ENCODE measurements around the gene ANKMY1. TPM values are rescaled to one million over a fixed set of nuclear protein-coding genes. Genes with fewer than 3 reads are reported as not detected.
A peak's percentile ranks its signal among the peaks of the same experiment; 100 is the strongest.

The ANKMY1 gene
- total RNA-seq, 4 donors from 2014 or later: 8.2 to 23.8 (median 17.1) TPM

- no peak for DNase-seq
- no peak overlapping the region for H3K27ac ChIP-seq
- no peak for TF ChIP-seq POLR2A (IDR thresholded peaks at IDR 0.05)
- no peak for TF ChIP-seq CTCF (IDR thresholded peaks at IDR 0.05)
- H3K27me3 ChIP-seq: no peaks in the 10 kb centered on the region
- H3K4me1 ChIP-seq: peaks cover 15 to 53% (median 17%) of the 10 kb centered on the region in 3 donors
- H3K4me3 ChIP-seq: no peak overlapping the region
- peaks cover 0 to 67% (median 0%) of the 10 kb centered on the region in 3 donors for H3K36me3 ChIP-seq
- 93 to 95% methylated on average over 3 to 16 of the region's 21 CpGs for WGBS, 2 donors
- intact Hi-C loops (cut with DNase I): no loop called here
- H3K9me3 ChIP-seq: no peaks in the 10 kb centered on the region
Measured at GRCh38 chr2:240590681-240591111, 32.9 kb upstream of the ANKMY1 start.

GRCh38 chr2:240589850-240590525 lies 32.2 kb upstream of the ANKMY1 start:
- no peak for DNase-seq
- Histone ChIP-seq H3K27me3 (no peaks in the 10 kb centered on the region), H3K9me3 (no peaks in the 10 kb centered on the region), H3K27ac (no peak overlapping the region), H3K4me3 (no peak overlapping the region), H3K4me1 (peaks cover 19 to 53% (median 24%) of the 10 kb centered on the region in 3 donors), H3K36me3 (peaks cover 0 to 60% (median 0%) of the 10 kb centered on the region in 3 donors)
- whole genome bisulfite sequencing, 2 donors: 69 to 83% methylated on average over 4 of the region's 16 CpGs
- no peak for TF ChIP-seq CTCF (IDR thresholded peaks at IDR 0.05)
- no peak for TF ChIP-seq POLR2A (IDR thresholded peaks at IDR 0.05)
- intact Hi-C loops (cut with DNase I): no loop called here

- H3K27me3 ChIP-seq: no peaks in the 10 kb centered on the region
- 82 to 97% methylated on average over 5 to 11 of the region's 14 CpGs for WGBS, 2 donors
- no peak for DNase-seq
- H3K4me1 ChIP-seq: peaks cover 25 to 53% (median 30%) of the 10 kb centered on the region in 3 donors
- peaks cover 0 to 54% (median 0%) of the 10 kb centered on the region in 3 donors for H3K36me3 ChIP-seq
- intact Hi-C loops (cut with DNase I): no loop called here
- H3K27ac ChIP-seq: peak overlapping the region in 1 of 4 donors; percentile 12
- no peak overlapping the region for H3K4me3 ChIP-seq
- no peak for TF ChIP-seq POLR2A (IDR thresholded peaks at IDR 0.05)
- no peak for TF ChIP-seq CTCF (IDR thresholded peaks at IDR 0.05)
- H3K9me3 ChIP-seq: no peaks in the 10 kb centered on the region
Measured at GRCh38 chr2:240589375-240589774, 31.6 kb upstream of the ANKMY1 start.

GRCh38 chr2:240588669-240589068 lies 30.9 kb upstream of the ANKMY1 start:
- no peak overlapping the region for H3K27ac ChIP-seq
- WGBS, 2 donors: 81 to 85% methylated on average over 4 of the region's 4 CpGs
- no peak for DNase-seq
- intact Hi-C loops (cut with DNase I): no loop called here
- no peaks in the 10 kb centered on the region for H3K9me3 ChIP-seq
- H3K4me1 ChIP-seq: peaks cover 30 to 55% (median 31%) of the 10 kb centered on the region in 3 donors
- H3K36me3 ChIP-seq: peaks cover 0 to 47% (median 0%) of the 10 kb centered on the region in 3 donors
- no peak overlapping the region for H3K4me3 ChIP-seq
- TF ChIP-seq POLR2A (IDR thresholded peaks at IDR 0.05) (no peak), CTCF (IDR thresholded peaks at IDR 0.05) (no peak)
- no peaks in the 10 kb centered on the region for H3K27me3 ChIP-seq

- Histone ChIP-seq H3K9me3 (no peaks in the 10 kb centered on the region), H3K27me3 (no peaks in the 10 kb centered on the region), H3K27ac (peak overlapping the region in 1 of 4 donors; percentile 98), H3K4me1 (peaks cover 30 to 57% (median 31%) of the 10 kb centered on the region in 3 donors), H3K4me3 (peak overlapping the region in 3 of 4 donors; percentile 95 to 99 (median 96)), H3K36me3 (peaks cover 0 to 41% (median 0%) of the 10 kb centered on the region in 3 donors)
- intact Hi-C loops (cut with DNase I): no loop called here
- TF ChIP-seq CTCF (IDR thresholded peaks at IDR 0.05) (no peak), POLR2A (IDR thresholded peaks at IDR 0.05) (no peak)
- 79 to 80% methylated on average over 10 of the region's 10 CpGs for WGBS, 2 donors
- no peak for DNase-seq
Measured at GRCh38 chr2:240588006-240588655, 30.3 kb upstream of the ANKMY1 start.
